Measurements from ENCODE around the gene MAP6.

MAP6 gene

DNA sequence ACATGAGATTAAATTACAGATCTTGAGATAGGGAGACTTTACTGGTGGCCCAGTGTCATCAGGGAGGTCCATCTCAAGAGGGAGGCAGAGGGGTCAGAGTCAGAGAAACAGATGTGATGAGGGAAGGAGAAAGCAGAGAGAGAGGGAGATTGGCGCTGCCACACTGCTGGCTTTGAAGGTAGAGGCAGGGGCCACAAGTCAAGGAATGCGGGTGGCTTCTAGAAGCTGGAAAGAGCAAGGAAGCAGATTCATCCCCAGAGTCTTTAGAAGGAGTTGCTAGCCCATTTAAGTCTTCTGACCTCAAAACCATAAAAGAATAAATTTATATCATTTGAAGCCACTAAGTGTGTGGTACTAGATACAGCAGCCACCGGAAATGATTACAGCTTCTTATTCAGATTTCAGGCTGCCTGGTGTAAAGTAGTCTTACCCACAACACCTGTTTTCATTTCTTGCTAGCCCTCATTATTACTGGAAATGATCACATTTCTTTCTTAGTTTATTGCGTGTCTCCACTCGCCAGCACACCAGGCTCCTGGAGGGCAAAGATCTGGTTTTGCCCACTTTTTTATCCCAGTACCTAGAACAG, 119.4 kb downstream of the MAP6 start:
- DNase-seq = no peak
- Histone ChIP-seq H3K4me2 (ENCODE audit: low read length) (no peak overlapping the region), H3K9ac (ENCODE audit: low read length) (no peak overlapping the region), H3K79me1 (ENCODE audit: low read length) (peaks cover 5% of the 10 kb centered on the region), H3K23ac (ENCODE audit: low read length) (no peak overlapping the region), H3K79me2 (ENCODE audit: control insufficient read depth, insufficient read depth, low read length, poor library complexity) (no peaks in the 10 kb centered on the region), H4K8ac (ENCODE audit: low read depth, low read length) (no peak overlapping the region), H3K4me3 (ENCODE audit: low read depth, low read length) (no peak overlapping the region), H3K27me3 (ENCODE audit: insufficient read depth, low read length) (no peaks in the 10 kb centered on the region), H2BK12ac (ENCODE audit: low read length) (no peak overlapping the region), H3K14ac (ENCODE audit: low read length) (no peak overlapping the region), H3K36me3 (ENCODE audit: control insufficient read depth in 1 of 2, insufficient read depth in 2 of 2, low read length in 2 of 2) (no peaks in the 10 kb centered on the region), H2AK5ac (ENCODE audit: low read length) (no peak overlapping the region), H3K4me1 (ENCODE audit: control insufficient read depth in 1 of 2, insufficient read depth in 2 of 2, low read length in 2 of 2) (peaks cover 0 to 6% of the 10 kb centered on the region in 2 experiments), H3K4ac (ENCODE audit: low read depth, low read length) (no peak overlapping the region), H3K27ac (ENCODE audit: low read depth, low read length) (no peak overlapping the region), H4K91ac (ENCODE audit: low read depth, low read length) (no peak overlapping the region), H2AFZ (ENCODE audit: insufficient read depth, low read length, poor library complexity) (no peak overlapping the region), H2BK5ac (ENCODE audit: low read depth, low read length, poor library complexity) (no peak overlapping the region), H3K18ac (ENCODE audit: low read length) (no peak overlapping the region), H3K9me3 (ENCODE audit: insufficient read depth, low read depth, low read length) (peaks cover 2% of the 10 kb centered on the region), H4K12ac (ENCODE audit: low read depth, low read length) (no peak overlapping the region), H2BK120ac (ENCODE audit: insufficient read depth, low read length, poor library complexity) (no peak overlapping the region)
- WGBS (ENCODE audit: extremely low coverage, insufficient coverage, insufficient read length) = no CpG with 5 or more reads among the region's 5 CpGs

DNA sequence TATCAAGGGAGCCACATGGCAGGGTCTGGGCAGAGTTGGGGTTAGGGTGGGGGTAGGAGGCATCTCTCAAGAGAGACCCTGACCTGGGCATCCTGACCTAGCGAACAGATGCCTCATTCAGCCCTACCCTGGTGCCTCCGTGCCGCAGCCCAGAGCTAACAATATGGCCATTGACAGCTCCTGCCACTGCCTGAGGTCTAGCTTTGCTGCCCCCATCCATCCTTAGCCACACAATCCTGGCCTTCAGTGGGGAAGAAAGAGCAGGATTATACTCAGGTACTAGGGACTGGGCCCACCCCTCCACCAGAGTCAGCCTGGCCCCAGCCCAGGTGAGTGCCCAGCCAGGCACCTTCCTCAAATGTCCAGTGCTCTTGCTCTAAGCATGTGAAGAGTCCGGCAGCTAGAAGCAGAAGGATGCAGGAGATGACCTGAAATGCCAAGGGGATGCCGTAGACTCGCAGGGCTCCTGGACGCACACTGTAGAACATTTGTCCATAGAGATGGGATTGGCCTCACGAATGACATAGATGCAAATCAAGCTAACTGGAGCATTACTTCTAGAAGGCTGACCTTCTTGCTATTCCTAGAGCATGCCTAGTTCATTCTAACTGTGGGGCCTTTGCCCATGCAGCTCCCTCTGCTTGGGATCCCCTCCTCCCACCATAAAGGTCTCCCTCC, 120.1 kb downstream of the MAP6 start:
- Histone ChIP-seq H3K4me3 (ENCODE audit: low read depth, low read length) (no peak overlapping the region), H2BK120ac (ENCODE audit: insufficient read depth, low read length, poor library complexity) (no peak overlapping the region), H3K9ac (ENCODE audit: low read length) (no peak overlapping the region), H3K23ac (ENCODE audit: low read length) (no peak overlapping the region), H3K9me3 (ENCODE audit: insufficient read depth, low read depth, low read length) (peaks cover 2% of the 10 kb centered on the region), H3K4me1 (ENCODE audit: control insufficient read depth in 1 of 2, insufficient read depth in 2 of 2, low read length in 2 of 2) (peaks cover 0 to 6% of the 10 kb centered on the region in 2 experiments), H2AK5ac (ENCODE audit: low read length) (peak overlapping the region; percentile 17), H3K36me3 (ENCODE audit: control insufficient read depth in 1 of 2, insufficient read depth in 2 of 2, low read length in 2 of 2) (no peaks in the 10 kb centered on the region), H3K79me2 (ENCODE audit: control insufficient read depth, insufficient read depth, low read length, poor library complexity) (no peaks in the 10 kb centered on the region), H3K18ac (ENCODE audit: low read length) (no peak overlapping the region), H2AFZ (ENCODE audit: insufficient read depth, low read length, poor library complexity) (no peak overlapping the region), H3K14ac (ENCODE audit: low read length) (no peak overlapping the region), H2BK5ac (ENCODE audit: low read depth, low read length, poor library complexity) (no peak overlapping the region), H4K12ac (ENCODE audit: low read depth, low read length) (no peak overlapping the region), H3K4me2 (ENCODE audit: low read length) (no peak overlapping the region), H2BK12ac (ENCODE audit: low read length) (no peak overlapping the region), H4K8ac (ENCODE audit: low read depth, low read length) (peak overlapping the region; percentile 75), H3K4ac (ENCODE audit: low read depth, low read length) (no peak overlapping the region), H4K91ac (ENCODE audit: low read depth, low read length) (no peak overlapping the region), H3K27me3 (ENCODE audit: insufficient read depth, low read length) (no peaks in the 10 kb centered on the region), H3K79me1 (ENCODE audit: low read length) (peaks cover 5% of the 10 kb centered on the region), H3K27ac (ENCODE audit: low read depth, low read length) (no peak overlapping the region)
- DNase-seq = no peak
- no CpG with 5 or more reads among the region's 8 CpGs for WGBS (ENCODE audit: extremely low coverage, insufficient coverage, insufficient read length)

DNA sequence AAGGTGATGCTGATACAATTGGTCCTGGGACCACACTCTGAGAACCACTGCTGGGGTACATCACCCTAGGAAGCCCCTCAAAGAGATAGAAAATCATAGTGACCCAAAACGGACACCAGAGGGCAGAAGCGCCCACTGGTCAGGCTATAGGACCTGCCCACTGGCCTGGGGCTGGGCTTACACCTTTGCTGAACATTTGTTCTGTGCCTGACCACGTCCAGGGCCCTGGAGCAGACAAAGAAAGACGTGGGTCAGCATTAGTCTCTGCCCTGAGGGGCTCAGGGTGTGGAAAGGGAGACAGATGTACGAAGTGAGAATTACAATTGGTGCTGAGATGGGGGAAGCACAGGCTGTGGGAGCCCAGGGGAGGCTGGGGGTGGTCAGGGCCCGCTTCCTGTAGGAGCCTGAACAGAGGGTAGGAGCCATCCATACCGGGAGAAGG, 121.2 kb downstream of the MAP6 start:
- Histone ChIP-seq H3K9ac (ENCODE audit: low read length) (no peak overlapping the region), H3K79me1 (ENCODE audit: low read length) (peaks cover 5% of the 10 kb centered on the region), H3K4me1 (ENCODE audit: control insufficient read depth in 1 of 2, insufficient read depth in 2 of 2, low read length in 2 of 2) (peaks cover 0 to 6% of the 10 kb centered on the region in 2 experiments), H2AK5ac (ENCODE audit: low read length) (peak overlapping the region; percentile 12), H3K4me3 (ENCODE audit: low read depth, low read length) (no peak overlapping the region), H3K36me3 (ENCODE audit: control insufficient read depth in 1 of 2, insufficient read depth in 2 of 2, low read length in 2 of 2) (no peaks in the 10 kb centered on the region), H2BK5ac (ENCODE audit: low read depth, low read length, poor library complexity) (no peak overlapping the region), H2BK12ac (ENCODE audit: low read length) (no peak overlapping the region), H3K4me2 (ENCODE audit: low read length) (no peak overlapping the region), H3K27ac (ENCODE audit: low read depth, low read length) (no peak overlapping the region), H2BK120ac (ENCODE audit: insufficient read depth, low read length, poor library complexity) (peak overlapping the region; percentile 70), H3K14ac (ENCODE audit: low read length) (no peak overlapping the region), H3K23ac (ENCODE audit: low read length) (no peak overlapping the region), H4K91ac (ENCODE audit: low read depth, low read length) (no peak overlapping the region), H3K9me3 (ENCODE audit: insufficient read depth, low read depth, low read length) (no peaks in the 10 kb centered on the region), H4K8ac (ENCODE audit: low read depth, low read length) (peak overlapping the region; percentile 75), H4K12ac (ENCODE audit: low read depth, low read length) (peak overlapping the region; percentile 54), H3K79me2 (ENCODE audit: control insufficient read depth, insufficient read depth, low read length, poor library complexity) (no peaks in the 10 kb centered on the region), H2AFZ (ENCODE audit: insufficient read depth, low read length, poor library complexity) (peak overlapping the region; percentile 61), H3K27me3 (ENCODE audit: insufficient read depth, low read length) (no peaks in the 10 kb centered on the region), H3K4ac (ENCODE audit: low read depth, low read length) (peak overlapping the region; percentile 32), H3K18ac (ENCODE audit: low read length) (peak overlapping the region; percentile 37)
- peak; percentile 67 to 82 for DNase-seq
- no CpG with 5 or more reads among the region's 7 CpGs for WGBS (ENCODE audit: extremely low coverage, insufficient coverage, insufficient read length)

DNA sequence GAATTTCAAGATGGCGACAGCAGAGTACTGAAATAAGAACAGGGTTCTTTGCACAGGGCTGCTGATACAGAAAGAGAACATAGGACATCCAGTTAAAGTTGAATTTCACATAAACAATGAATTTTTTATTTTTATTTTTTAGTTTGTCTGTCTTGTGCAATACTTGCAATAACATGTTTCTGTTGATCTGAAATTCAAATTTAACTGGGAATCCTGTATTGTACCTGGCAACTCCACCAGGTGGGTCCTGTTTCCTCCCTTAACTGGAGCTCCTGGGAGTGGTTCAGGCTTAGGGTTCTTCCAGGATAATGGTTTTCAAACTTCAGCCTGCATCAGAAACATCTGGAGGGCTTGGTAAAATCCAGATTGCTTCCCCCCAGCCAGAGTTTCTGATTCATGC, 121.7 kb downstream of the MAP6 start:
- H3K36me3 ChIP-seq (ENCODE audit: control insufficient read depth in 1 of 2, insufficient read depth in 2 of 2, low read length in 2 of 2) = no peaks in the 10 kb centered on the region
- DNase-seq = no peak
- H3K4me2 ChIP-seq (ENCODE audit: low read length) = no peak overlapping the region
- no peak overlapping the region for H3K18ac ChIP-seq (ENCODE audit: low read length)
- no peak overlapping the region for H3K14ac ChIP-seq (ENCODE audit: low read length)
- peaks cover 5% of the 10 kb centered on the region for H3K79me1 ChIP-seq (ENCODE audit: low read length)
- no peak overlapping the region for H3K27ac ChIP-seq (ENCODE audit: low read depth, low read length)
- H4K91ac ChIP-seq (ENCODE audit: low read depth, low read length) = no peak overlapping the region
- H3K23ac ChIP-seq (ENCODE audit: low read length) = no peak overlapping the region
- no CpG with 5 or more reads among the region's 1 CpG for WGBS (ENCODE audit: extremely low coverage, insufficient coverage, insufficient read length)
- H3K79me2 ChIP-seq (ENCODE audit: control insufficient read depth, insufficient read depth, low read length, poor library complexity) = no peaks in the 10 kb centered on the region
- H2BK5ac ChIP-seq (ENCODE audit: low read depth, low read length, poor library complexity) = no peak overlapping the region
- H3K4ac ChIP-seq (ENCODE audit: low read depth, low read length) = no peak overlapping the region
- H2AFZ ChIP-seq (ENCODE audit: insufficient read depth, low read length, poor library complexity) = no peak overlapping the region
- no peak overlapping the region for H3K9ac ChIP-seq (ENCODE audit: low read length)
- no peak overlapping the region for H4K12ac ChIP-seq (ENCODE audit: low read depth, low read length)
- H3K27me3 ChIP-seq (ENCODE audit: insufficient read depth, low read length) = no peaks in the 10 kb centered on the region
- H3K4me1 ChIP-seq (ENCODE audit: control insufficient read depth in 1 of 2, insufficient read depth in 2 of 2, low read length in 2 of 2) = peaks cover 0 to 6% of the 10 kb centered on the region in 2 experiments
- H2AK5ac ChIP-seq (ENCODE audit: low read length) = no peak overlapping the region
- no peak overlapping the region for H3K4me3 ChIP-seq (ENCODE audit: low read depth, low read length)
- no peak overlapping the region for H2BK120ac ChIP-seq (ENCODE audit: insufficient read depth, low read length, poor library complexity)
- no peak overlapping the region for H2BK12ac ChIP-seq (ENCODE audit: low read length)
- H4K8ac ChIP-seq (ENCODE audit: low read depth, low read length) = no peak overlapping the region
- H3K9me3 ChIP-seq (ENCODE audit: insufficient read depth, low read depth, low read length) = no peaks in the 10 kb centered on the region

Measured in trophoblast cell (in vitro differentiated cells and primary cell).